HCT116 (cell line): ENCODE results near the gene MYOM1. TPM values are rescaled to one million over a fixed set of nuclear protein-coding genes. Genes with fewer than 3 reads are reported as not detected.

Experiments
- ATAC-seq: fragments of 200-7000 bp; cut with Tn5 transposase; 2 replicates; pipeline ENCODE4 v1.9.1; 2020; ENCODE audit warnings: mild to moderate bottlenecking, moderate library complexity
- BruUV-seq: library from RNA; stranded (reverse); fragments of 400-500 nt; replicated peaks from 2 replicates; lab custom pipeline; 2021; lab: Mats Ljungman, UMichigan
- CTCF ChIA-PET: fragments of 300-600 bp; sonication (Branson Sonifier 250); formaldehyde crosslinking; loops from one replicate; lab custom pipeline; 2021; ENCODE audit warnings: antibody characterized with exemption; lab: Charles Lee
- POLR2A ChIA-PET: fragments of 300-600, 350-600 bp; sonication (Branson Sonifier 250); formaldehyde crosslinking; loops from one replicate; lab custom pipeline; 2021; ENCODE audit warnings: antibody characterized with exemption; lab: Charles Lee
- RAD21 ChIA-PET, 2 experiments: fragments of 300-600 bp; sonication (Branson Sonifier 250); formaldehyde crosslinking; loops; one replicate each; lab custom pipeline; 2023; ENCODE audit warnings: low total read pairs in 2 of 2; ENCODE audit not compliant: uncharacterized antibody in 2 of 2, unreplicated experiment in 2 of 2, low non-redundant PET in 1 of 2; lab: Charles Lee
- DNase-seq: peaks from one replicate; pipeline ENCODE4 v3.0.0-alpha.2; 2010; ENCODE audit warnings: low read depth, low spot score
- H2AFZ ChIP-seq: fragments of 200-600 bp; shearing (Covaris generic), sonication (generic); 2 replicates; pipeline ENCODE4 v1.6.1; 2017; ENCODE audit warnings: low read depth, mixed run types, mixed read lengths, antibody characterized with exemption, low read length; ENCODE audit not compliant: poor library complexity, severe bottlenecking
- H3K27ac ChIP-seq: 2 replicates; pipeline ENCODE4 v1.5.1; 2012; ENCODE audit warnings: low read depth, low read length
- H3K27me3 ChIP-seq: fragments of 200-600 bp; sonication (generic); 2 replicates; pipeline ENCODE4 v1.6.1; 2016; ENCODE audit warnings: mixed run types, low read length, mixed read lengths; ENCODE audit not compliant: insufficient read depth
- H3K36me3 ChIP-seq, 2 experiments: fragments of 200-500 bp in 1 of 2; fragments of 200-600 bp in 1 of 2; sonication (Bioruptor generic) in 1 of 2; sonication (generic) in 1 of 2; 2 replicates each; pipeline versions ENCODE4 v1.5.1 to v1.6.1; 2014 to 2016; ENCODE audit warnings: low read length in 2 of 2, inconsistent platforms in 1 of 2, mixed read lengths in 1 of 2, mixed run types in 1 of 2; ENCODE audit not compliant: insufficient read depth in 2 of 2, control insufficient read depth in 1 of 2
- H3K4me1 ChIP-seq, 2 experiments: fragments of 200-600 bp in 1 of 2; sonication (generic) in 1 of 2; 2 replicates each; pipeline versions ENCODE4 v1.5.1 to v1.6.1; 2012 to 2017; ENCODE audit warnings: low read length in 2 of 2, inconsistent platforms in 1 of 2, mild to moderate bottlenecking in 1 of 2, mixed read lengths in 1 of 2, mixed run types in 1 of 2, moderate library complexity in 1 of 2; ENCODE audit not compliant: insufficient read depth in 2 of 2, control insufficient read depth in 1 of 2
- H3K4me2 ChIP-seq: fragments of 200-600 bp; sonication (generic); 2 replicates; pipeline ENCODE4 v1.6.1; 2017; ENCODE audit warnings: mixed run types, low read length, mixed read lengths
- H3K4me3 ChIP-seq, 2 experiments: fragments of 200-600 bp in 1 of 2; sonication (generic) in 1 of 2; replicated peaks in 1 of 2; 2 replicates each; pipeline ENCODE4 v1.5.1; 2011 to 2016; ENCODE audit warnings: low read length in 2 of 2, control low read depth in 1 of 2, low read depth in 1 of 2, mild to moderate bottlenecking in 1 of 2, mixed read lengths in 1 of 2, mixed run types in 1 of 2
- H3K79me2 ChIP-seq: fragments of 200-600 bp; sonication (generic); 2 replicates; pipeline ENCODE4 v1.6.1; 2017; ENCODE audit warnings: mild to moderate bottlenecking, mixed run types, low read length, moderate library complexity, mixed read lengths; ENCODE audit not compliant: insufficient read depth
- H3K9ac ChIP-seq: fragments of 200-600 bp; sonication (generic); 2 replicates; pipeline ENCODE4 v1.6.1; 2016; ENCODE audit warnings: low read length, mixed read lengths
- H3K9me2 ChIP-seq: fragments of 200-600 bp; sonication (generic), shearing (Covaris generic); 2 replicates; pipeline ENCODE4 v1.6.1; 2017; ENCODE audit warnings: mixed run types, mild to moderate bottlenecking, moderate library complexity; ENCODE audit not compliant: insufficient read depth
- H3K9me3 ChIP-seq, 2 experiments: fragments of 200-500 bp in 1 of 2; fragments of 200-600 bp in 1 of 2; sonication (Bioruptor generic) in 1 of 2; sonication (generic) in 1 of 2; 2 replicates each; pipeline ENCODE4 v1.6.1; 2014 to 2017; ENCODE audit warnings: low read length in 2 of 2, mixed read lengths in 2 of 2, inconsistent platforms in 1 of 2, low read depth in 1 of 2, mild to moderate bottlenecking in 1 of 2, mixed run types in 1 of 2, moderate library complexity in 1 of 2; ENCODE audit not compliant: control insufficient read depth in 1 of 2, insufficient read depth in 1 of 2
- H4K20me1 ChIP-seq: fragments of 200-600 bp; sonication (generic), shearing (Covaris generic); 2 replicates; pipeline ENCODE4 v1.6.1; 2017; ENCODE audit warnings: mixed run types, mild to moderate bottlenecking, moderate library complexity; ENCODE audit not compliant: insufficient read depth
- CBX3 ChIP-seq: IDR thresholded peaks from 2 replicates; pipeline ENCODE4 v1.6.1; 2012; ENCODE audit warnings: low read depth
- CTCF ChIP-seq, 3 experiments: fragments of 200-600 bp in 1 of 3; sonication (generic) in 1 of 3; IDR thresholded peaks in 2 of 3; conservative IDR thresholded peaks in 1 of 3; 2 replicates each; pipeline ENCODE4 v1.5.1; 2012 to 2017; ENCODE audit warnings: low read depth in 2 of 3, low read length in 2 of 3, antibody characterized with exemption in 1 of 3, borderline replicate concordance in 1 of 3, control low read depth in 1 of 3, mild to moderate bottlenecking in 1 of 3, mixed read lengths in 1 of 3, mixed run types in 1 of 3, moderate library complexity in 1 of 3; ENCODE audit not compliant: insufficient read depth in 1 of 3
- EGR1 ChIP-seq: IDR thresholded peaks from 2 replicates; pipeline ENCODE4 v1.6.1; 2012; ENCODE audit warnings: low read depth
- ELF1 ChIP-seq: IDR thresholded peaks from 2 replicates; pipeline ENCODE4 v1.6.1; 2012; ENCODE audit warnings: low read depth, borderline replicate concordance
- EZH2 ChIP-seq: fragments of 200-600 bp; sonication (generic); IDR thresholded peaks from 2 replicates; pipeline ENCODE4 v1.6.1; 2017; ENCODE audit warnings: antibody characterized with exemption, mixed run types
- EZH2phosphoT487 ChIP-seq: fragments of 200-600 bp; IDR thresholded peaks from 2 replicates; pipeline ENCODE4 v1.6.1; 2018; ENCODE audit warnings: antibody characterized with exemption, borderline replicate concordance
- JUND ChIP-seq: IDR thresholded peaks from 2 replicates; pipeline ENCODE4 v1.6.1; 2012
- POLR2A ChIP-seq: IDR thresholded peaks from 2 replicates; pipeline ENCODE4 v1.7.0; 2011; ENCODE audit warnings: borderline replicate concordance; ENCODE audit not compliant: insufficient read depth, insufficient read length; ENCODE audit errors: extremely low read depth
- RAD21 ChIP-seq: IDR thresholded peaks from 2 replicates; pipeline ENCODE4 v1.6.1; 2012; ENCODE audit warnings: low read depth, mild to moderate bottlenecking
- REST ChIP-seq: IDR thresholded peaks from 2 replicates; pipeline ENCODE4 v1.6.1; 2012; ENCODE audit warnings: low read depth
- TCF7L2 ChIP-seq: IDR thresholded peaks from 2 replicates; pipeline ENCODE4 v1.7.0; 2011; ENCODE audit warnings: borderline replicate concordance, inconsistent platforms; ENCODE audit not compliant: insufficient read depth, insufficient read length; ENCODE audit errors: extremely low read depth
- YY1 ChIP-seq: IDR thresholded peaks from 2 replicates; pipeline ENCODE4 v1.6.1; 2011; ENCODE audit warnings: low read length, low read depth, moderate library complexity, mild to moderate bottlenecking; ENCODE audit not compliant: insufficient replicate concordance; ENCODE audit errors: extremely low read depth
- ZFX ChIP-seq: fragments of 450-650 bp; IDR thresholded peaks from 2 replicates; pipeline ENCODE4 v1.6.1; 2017
- ZNF274 ChIP-seq: fragments of 200-500 bp; sonication (Bioruptor generic); IDR thresholded peaks from 2 replicates; pipeline ENCODE4 v1.6.1; 2014; ENCODE audit warnings: mild to moderate bottlenecking, low read depth, low read length, inconsistent platforms
- intact Hi-C: fragments of 100-400 bp; cut with micrococcal nuclease; formaldehyde crosslinking; loops from 2 replicates; pipeline ENCODE4 v1.10.0; 2022
- total RNA-seq: library from RNA; stranded (reverse); gene quantifications from one replicate; pipeline ENCODE4 v1.2.1, GENCODE V29; 2021; ENCODE audit not compliant: unreplicated experiment

MYOM1 gene
- total RNA-seq, 1 experiment from 2014 or later = 0.52 TPM

GRCh38 chr18:3209859-3210569 is 9.8 kb downstream of the MYOM1 start:
- Histone ChIP-seq H4K20me1 (no peaks in the 10 kb centered on the region), H2AFZ (no peak overlapping the region), H3K9me2 (no peaks in the 10 kb centered on the region), H3K9ac (no peak overlapping the region), H3K79me2 (no peaks in the 10 kb centered on the region), H3K4me3 (no peak overlapping the region)
- BruUV-seq = no TSS peak
- no peak for DNase-seq
- CTCF ChIA-PET = no interaction called here
- intact Hi-C loops = no loop called here
- RAD21 ChIA-PET = no interaction called here
- TF ChIP-seq YY1 = no peak
- TF ChIP-seq ZFX = no peak
- TF ChIP-seq CBX3 = no peak
- TF ChIP-seq, all 23 proteins: peak for 0
- H3K36me3 ChIP-seq = no peaks in the 10 kb centered on the region
- no peak for ATAC-seq
- H3K9me3 ChIP-seq = no peaks in the 10 kb centered on the region; a peak in 1 of 4 replicates
- POLR2A ChIA-PET = no interaction called here
- peaks cover 3 to 26% of the 10 kb centered on the region in 2 experiments; a peak in 3 of 4 replicates for H3K4me1 ChIP-seq
- no peak overlapping the region; the same call in 1 of the 2 replicates for H3K4me2 ChIP-seq
- H3K27ac ChIP-seq = no peak overlapping the region
- H3K27me3 ChIP-seq = no peaks in the 10 kb centered on the region

- BruUV-seq = no TSS peak
- ChIA-PET RAD21 (no interaction called here), POLR2A (no interaction called here), CTCF (interaction anchor here (1.1 kb wide), 1 partner anchor 145 kb away, joined by 3 read pairs; no protein-coding TSS in a partner anchor)
- intact Hi-C loops = no loop called here
- peak; percentile 22 for DNase-seq
- no peaks in the 10 kb centered on the region for H3K79me2 ChIP-seq
- H3K9me2 ChIP-seq = no peaks in the 10 kb centered on the region
- H2AFZ ChIP-seq = peak overlapping the region; percentile 24
- no peak overlapping the region for H3K9ac ChIP-seq
- H3K9me3 ChIP-seq = no peaks in the 10 kb centered on the region; a peak in 1 of 4 replicates
- H3K4me3 ChIP-seq = no peak overlapping the region
- no peaks in the 10 kb centered on the region for H3K36me3 ChIP-seq
- H4K20me1 ChIP-seq = no peaks in the 10 kb centered on the region
- peak; percentile 96 for ATAC-seq
- H3K4me2 ChIP-seq = peak overlapping the region; percentile 49
- peaks cover 3 to 26% of the 10 kb centered on the region in 2 experiments; a peak in 3 of 4 replicates for H3K4me1 ChIP-seq
- H3K27me3 ChIP-seq = no peaks in the 10 kb centered on the region
- H3K27ac ChIP-seq = no peak overlapping the region
- TF ChIP-seq EGR1 (no peak), TCF7L2 (no peak), CBX3 (peak; percentile 67; the same call in 1 of the 2 replicates), EZH2phosphoT487 (no peak), ZNF274 (no peak), YY1 (no peak), EZH2 (no peak), POLR2A (no peak), JUND (peak; percentile 72), REST (no peak), ELF1 (no peak), CTCF (IDR thresholded peaks at IDR 0.05 in 2 of 3, conservative IDR thresholded peaks at IDR 0.05 in 1 of 3; ENCODE audit: borderline replicate concordance in 1 of 3, insufficient read depth in 1 of 3, low read depth in 2 of 3, low read length in 2 of 3) (no peak), RAD21 (no peak)
These were observed 12.2 kb downstream of the MYOM1 start for GRCh38 chr18:3207565-3207964.
